ENCODE data around the gene FLNC. TPM values are rescaled to one million over a fixed set of nuclear protein-coding genes. Genes with fewer than 3 reads are reported as not detected.

FLNC gene
- total and polyA plus RNA-seq, 9 of the 15 experiments (the other 6 are each of a cell fraction or from before 2014, with no cell fraction given): 0.90 to 155 (median 28.8) TPM

DNA sequence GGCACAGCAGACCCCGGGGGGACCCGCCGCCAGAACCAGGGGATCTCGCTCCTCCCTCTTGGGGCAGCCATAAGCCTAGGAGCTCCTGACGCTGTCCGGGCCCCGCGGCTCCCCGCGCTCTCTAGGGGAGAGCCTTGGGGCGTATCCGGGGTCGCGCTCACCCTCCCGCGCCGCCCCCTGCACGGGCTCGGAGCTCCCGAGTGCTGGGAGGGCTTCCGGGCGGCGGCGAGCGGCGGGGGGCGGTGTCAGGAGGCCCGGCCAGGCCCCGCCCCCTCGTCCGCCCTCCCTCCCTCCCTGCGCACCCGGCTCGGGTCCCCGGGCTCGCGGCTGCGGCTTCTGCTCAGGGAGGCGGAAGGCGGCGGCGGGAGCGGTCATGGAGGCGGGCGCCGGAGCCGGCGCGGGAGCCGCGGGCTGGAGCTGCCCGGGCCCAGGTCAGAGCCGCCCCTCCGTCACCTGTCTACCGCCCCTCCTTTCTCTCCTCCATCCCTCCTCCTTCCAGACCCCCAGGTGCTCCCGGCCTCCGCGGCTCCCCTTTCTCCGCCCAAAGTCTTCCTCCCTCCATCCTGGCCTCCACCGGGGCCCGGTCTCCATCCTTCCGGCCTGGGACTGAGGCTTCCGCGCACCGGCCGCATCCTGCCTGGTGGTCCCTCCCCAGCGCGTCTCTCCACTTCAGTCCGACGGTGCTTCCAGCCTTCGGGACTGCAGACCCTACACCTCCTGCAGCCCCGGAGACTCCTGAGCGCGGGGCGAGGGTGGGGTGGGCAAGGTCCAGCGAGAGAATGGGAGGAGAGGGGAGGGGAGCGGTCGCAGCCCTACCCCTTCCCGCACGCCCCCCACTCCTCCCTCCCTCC is 38.9 kb upstream of the FLNC start, which contains the start of gene CCDC136 (continued):
- peak in 1 of 3 experiments; percentile 86; a peak in 2 of 6 replicates for TF ChIP-seq ZBTB11 (CRISPR knock-in tag; IDR thresholded peaks at IDR 0.05)
- peak; percentile 67; the same call in 1 of the 2 replicates for TF ChIP-seq SUPT5H (IDR thresholded peaks at IDR 0.05)
- 0 out of 2 replicates have a peak, but pooled peaks have one; percentile 23 for TF ChIP-seq ZNF41 (CRISPR knock-in tag; conservative IDR thresholded peaks at IDR 0.05)
- TF ChIP-seq SLC30A9 (CRISPR knock-in tag; IDR thresholded peaks at IDR 0.05): 0 out of 2 replicates have a peak, but pooled peaks have one; percentile 17
- TF ChIP-seq SAFB2 (IDR thresholded peaks at IDR 0.05; ENCODE audit: borderline replicate concordance, low read depth, low read length, severe bottlenecking): no peak
- 0 out of 2 replicates have a peak, but pooled peaks have one; percentile 49 for TF ChIP-seq ZBTB1 (CRISPR knock-in tag; IDR thresholded peaks at IDR 0.05; ENCODE audit: borderline replicate concordance, low read depth)
- no peak for TF ChIP-seq KAT8 (IDR thresholded peaks at IDR 0.05; ENCODE audit: low read depth)
- peak; percentile 32; the same call in 1 of the 2 replicates for TF ChIP-seq NKRF (IDR thresholded peaks at IDR 0.05; ENCODE audit: borderline replicate concordance)
- 0 out of 2 replicates have a peak, but pooled peaks have one; percentile 24 for TF ChIP-seq ZEB2 (IDR thresholded peaks at IDR 0.05)
- TF ChIP-seq HIVEP1 (CRISPR knock-in tag; IDR thresholded peaks at IDR 0.05): no peak
- peak; percentile 90 for TF ChIP-seq CHD1 (IDR thresholded peaks at IDR 0.05; ENCODE audit: low read length)
- TF ChIP-seq HNRNPK (IDR thresholded peaks at IDR 0.05; ENCODE audit: low read depth, low read length, poor library complexity, severe bottlenecking): peak; percentile 76
- peak; percentile 84; the same call in 1 of the 2 replicates for TF ChIP-seq GATAD2B (IDR thresholded peaks at IDR 0.05; ENCODE audit: borderline replicate concordance)
- peak; percentile 77 for TF ChIP-seq E2F3 (CRISPR knock-in tag; IDR thresholded peaks at IDR 0.05)
- 0 out of 2 replicates have a peak, but pooled peaks have one; percentile 8 for TF ChIP-seq EGR1 (conservative IDR thresholded peaks at IDR 0.05)
- no peak for TF ChIP-seq NCOA2 (IDR thresholded peaks at IDR 0.05; ENCODE audit: partially characterized antibody in 2 of 2)
- 0 out of 2 replicates have a peak, but pooled peaks have one; percentile 19 for TF ChIP-seq MBD2 (IDR thresholded peaks at IDR 0.05; ENCODE audit: borderline replicate concordance, low read depth)
- TF ChIP-seq ELF2 (CRISPR knock-in tag; IDR thresholded peaks at IDR 0.05): 0 out of 2 replicates have a peak, but pooled peaks have one; percentile 40
- TF ChIP-seq GABPA (tag; conservative IDR thresholded peaks at IDR 0.05; ENCODE audit: low read depth): peak; percentile 62
- TF ChIP-seq ZFP36 (IDR thresholded peaks at IDR 0.05; ENCODE audit: low read depth, low read length, partially characterized antibody): peak; percentile 98
- TF ChIP-seq, protein P1, sequence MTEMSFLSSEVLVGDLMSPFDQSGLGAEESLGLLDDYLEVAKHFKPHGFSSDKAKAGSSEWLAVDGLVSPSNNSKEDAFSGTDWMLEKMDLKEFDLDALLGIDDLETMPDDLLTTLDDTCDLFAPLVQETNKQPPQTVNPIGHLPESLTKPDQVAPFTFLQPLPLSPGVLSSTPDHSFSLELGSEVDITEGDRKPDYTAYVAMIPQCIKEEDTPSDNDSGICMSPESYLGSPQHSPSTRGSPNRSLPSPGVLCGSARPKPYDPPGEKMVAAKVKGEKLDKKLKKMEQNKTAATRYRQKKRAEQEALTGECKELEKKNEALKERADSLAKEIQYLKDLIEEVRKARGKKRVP (CRISPR knock-in tag; IDR thresholded peaks at IDR 0.05): 0 out of 2 replicates have a peak, but pooled peaks have one; percentile 29
